ENCODE results near the gene FRRS1L.

The FRRS1L gene

GRCh38 chr9:109122726-109123621, 44.1 kb downstream of the FRRS1L start:
- peaks cover 16% of the 10 kb centered on the region for H3K79me2 ChIP-seq (ENCODE audit: low read length)
- H3K4me3 ChIP-seq (ENCODE audit: low read length): no peak overlapping the region
- peaks cover 26% of the 10 kb centered on the region for H3K4me1 ChIP-seq (ENCODE audit: low read length)
- peak; percentile 76 for DNase-seq
- H3K9me2 ChIP-seq (replicated peaks; ENCODE audit: insufficient read depth, low read length): no peaks in the 10 kb centered on the region
- H3K9ac ChIP-seq (ENCODE audit: low read length): no peak overlapping the region
- H3K36me3 ChIP-seq (replicated peaks; ENCODE audit: insufficient read depth, low read length): no peaks in the 10 kb centered on the region
- H3F3A ChIP-seq (ENCODE audit: insufficient read depth, low read length): peaks cover 13% of the 10 kb centered on the region; the same call in 1 of the 2 replicates
- H2AFZ ChIP-seq (ENCODE audit: low read length): no peak overlapping the region
- peaks cover 3% of the 10 kb centered on the region; the same call in 1 of the 2 replicates for H4K20me1 ChIP-seq (ENCODE audit: insufficient read depth, low read length)
- no peak overlapping the region; the same call in 1 of the 2 replicates for H3K27ac ChIP-seq (ENCODE audit: low read length)
- peak overlapping the region; percentile 30 for H3K4me2 ChIP-seq (ENCODE audit: low read depth, low read length)
- H3K9me3 ChIP-seq (replicated peaks; ENCODE audit: insufficient read depth, low read length): no peaks in the 10 kb centered on the region
- no peak for TF ChIP-seq EZH2 (optimal IDR thresholded peaks at IDR 0.05; ENCODE audit: low read depth, low read length)
- TF ChIP-seq CTCF (IDR thresholded peaks at IDR 0.05; ENCODE audit: low read length): no peak
- H3K27me3 ChIP-seq (replicated peaks; ENCODE audit: insufficient read depth, low read length): no peaks in the 10 kb centered on the region

GRCh38 chr9:109121232-109121796, 45.7 kb downstream of the FRRS1L start:
- no peak overlapping the region for H3K4me2 ChIP-seq (ENCODE audit: low read depth, low read length)
- no peaks in the 10 kb centered on the region for H3K36me3 ChIP-seq (replicated peaks; ENCODE audit: insufficient read depth, low read length)
- H3K79me2 ChIP-seq (ENCODE audit: low read length): peaks cover 32% of the 10 kb centered on the region
- DNase-seq: no peak
- no peak overlapping the region for H3K27ac ChIP-seq (ENCODE audit: low read length)
- no peaks in the 10 kb centered on the region for H3K27me3 ChIP-seq (replicated peaks; ENCODE audit: insufficient read depth, low read length)
- no peak overlapping the region for H3K4me3 ChIP-seq (ENCODE audit: low read length)
- no peaks in the 10 kb centered on the region for H3K9me2 ChIP-seq (replicated peaks; ENCODE audit: insufficient read depth, low read length)
- H3K9me3 ChIP-seq (replicated peaks; ENCODE audit: insufficient read depth, low read length): no peaks in the 10 kb centered on the region
- peaks cover 29% of the 10 kb centered on the region for H3K4me1 ChIP-seq (ENCODE audit: low read length)
- peaks cover 3% of the 10 kb centered on the region; the same call in 1 of the 2 replicates for H4K20me1 ChIP-seq (ENCODE audit: insufficient read depth, low read length)
- H3F3A ChIP-seq (ENCODE audit: insufficient read depth, low read length): peaks cover 13% of the 10 kb centered on the region; the same call in 1 of the 2 replicates
- H3K9ac ChIP-seq (ENCODE audit: low read length): no peak overlapping the region
- H2AFZ ChIP-seq (ENCODE audit: low read length): no peak overlapping the region
- no peak for TF ChIP-seq EZH2 (optimal IDR thresholded peaks at IDR 0.05; ENCODE audit: low read depth, low read length)
- no peak for TF ChIP-seq EZH2phosphoT487 (IDR thresholded peaks at IDR 0.05; ENCODE audit: low read length)
- no peak for TF ChIP-seq CTCF (IDR thresholded peaks at IDR 0.05; ENCODE audit: low read length)

GRCh38 chr9:109120204-109120789, 46.8 kb downstream of the FRRS1L start:
- TF ChIP-seq EZH2 (optimal IDR thresholded peaks at IDR 0.05; ENCODE audit: low read depth, low read length) (no peak), EZH2phosphoT487 (IDR thresholded peaks at IDR 0.05; ENCODE audit: low read length) (no peak), CTCF (IDR thresholded peaks at IDR 0.05; ENCODE audit: low read length) (no peak)
- H3K4me3 ChIP-seq (ENCODE audit: low read length): peak overlapping the region; percentile 51
- H3K27ac ChIP-seq (ENCODE audit: low read length): no peak overlapping the region
- peaks cover 13% of the 10 kb centered on the region; the same call in 1 of the 2 replicates for H3F3A ChIP-seq (ENCODE audit: insufficient read depth, low read length)
- H3K4me2 ChIP-seq (ENCODE audit: low read depth, low read length): peak overlapping the region; percentile 74; the same call in 1 of the 2 replicates
- H3K9ac ChIP-seq (ENCODE audit: low read length): peak overlapping the region; percentile 30; the same call in 1 of the 2 replicates
- no peak for DNase-seq
- H4K20me1 ChIP-seq (ENCODE audit: insufficient read depth, low read length): peaks cover 3% of the 10 kb centered on the region; the same call in 1 of the 2 replicates
- H3K9me2 ChIP-seq (replicated peaks; ENCODE audit: insufficient read depth, low read length): no peaks in the 10 kb centered on the region
- H3K9me3 ChIP-seq (replicated peaks; ENCODE audit: insufficient read depth, low read length): no peaks in the 10 kb centered on the region
- no peaks in the 10 kb centered on the region for H3K27me3 ChIP-seq (replicated peaks; ENCODE audit: insufficient read depth, low read length)
- H2AFZ ChIP-seq (ENCODE audit: low read length): peak overlapping the region; percentile 85
- H3K4me1 ChIP-seq (ENCODE audit: low read length): peaks cover 29% of the 10 kb centered on the region
- no peaks in the 10 kb centered on the region for H3K36me3 ChIP-seq (replicated peaks; ENCODE audit: insufficient read depth, low read length)
- H3K79me2 ChIP-seq (ENCODE audit: low read length): peaks cover 42% of the 10 kb centered on the region

Data from MM.1S (cell line).